ENCODE measurements around the gene RNF130.

GRCh38 chr5:180078348-180078747, 6.8 kb upstream of the RNF130 start:
- TF ChIP-seq CTCF (IDR thresholded peaks at IDR 0.05) = no peak
- TF ChIP-seq EP300 (IDR thresholded peaks at IDR 0.05) = no peak
